ENCODE results near the gene FMNL2.
A peak's percentile ranks its signal among the peaks of the same experiment; 100 is the strongest.

Gene FMNL2

GRCh38 chr2:152683400-152683799 is 348.4 kb downstream of the FMNL2 start:
- TF ChIP-seq POLR2A (IDR thresholded peaks at IDR 0.05; ENCODE audit: low read length) (no peak), GATA1 (IDR thresholded peaks at IDR 0.05; ENCODE audit: low read depth, low read length) (no peak)
- no peak for DNase-seq

- no peak for DNase-seq
- TF ChIP-seq GATA1 (IDR thresholded peaks at IDR 0.05; ENCODE audit: low read depth, low read length): no peak
- TF ChIP-seq POLR2A (IDR thresholded peaks at IDR 0.05; ENCODE audit: low read length): no peak
Observed at GRCh38 chr2:152686321-152686720, 351.3 kb downstream of the FMNL2 start.

GRCh38 chr2:152693033-152693432 is 358.1 kb downstream of the FMNL2 start:
- no peak for DNase-seq
- TF ChIP-seq GATA1 (IDR thresholded peaks at IDR 0.05; ENCODE audit: low read depth, low read length) (no peak), POLR2A (IDR thresholded peaks at IDR 0.05; ENCODE audit: low read length) (no peak)

GRCh38 chr2:152694161-152694661 is 359.2 kb downstream of the FMNL2 start:
- peak; percentile 12 to 51 for DNase-seq
- TF ChIP-seq GATA1 (IDR thresholded peaks at IDR 0.05; ENCODE audit: low read depth, low read length): no peak
- no peak for TF ChIP-seq POLR2A (IDR thresholded peaks at IDR 0.05; ENCODE audit: low read length)

GRCh38 chr2:152695763-152696162 is 360.8 kb downstream of the FMNL2 start:
- no peak for DNase-seq
- TF ChIP-seq GATA1 (IDR thresholded peaks at IDR 0.05; ENCODE audit: low read depth, low read length): no peak
- no peak for TF ChIP-seq POLR2A (IDR thresholded peaks at IDR 0.05; ENCODE audit: low read length)

GRCh38 chr2:152696476-152696875 is 361.5 kb downstream of the FMNL2 start:
- TF ChIP-seq GATA1 (IDR thresholded peaks at IDR 0.05; ENCODE audit: low read depth, low read length) (no peak), POLR2A (IDR thresholded peaks at IDR 0.05; ENCODE audit: low read length) (no peak)
- no peak for DNase-seq

All from erythroblast (primary cell).